HepG2 (cell line): ENCODE data around the gene DND1. TPM values are rescaled to one million over a fixed set of nuclear protein-coding genes. Genes with fewer than 3 reads are reported as not detected.

ENCODE experiments used
- AKAP8 ChIP-seq: sonication (generic); formaldehyde crosslinking; IDR thresholded peaks from 2 replicates; pipeline ENCODE4 v1.5.1; 2020; ENCODE audit warnings: mild to moderate bottlenecking, missing genetic modification reagents
- BRF2 ChIP-seq: sonication (generic); formaldehyde crosslinking; IDR thresholded peaks from 2 replicates; pipeline ENCODE4 v1.8.1; 2022; ENCODE audit warnings: mild to moderate bottlenecking, missing genetic modification reagents
- FOSL2 ChIP-seq: sonication (generic); formaldehyde crosslinking; IDR thresholded peaks from 2 replicates; pipeline ENCODE4 v1.4.0; 2020; ENCODE audit warnings: missing genetic modification reagents
- HIVEP1 ChIP-seq: sonication (generic); formaldehyde crosslinking; IDR thresholded peaks from 2 replicates; pipeline ENCODE4 v1.4.0; 2020; ENCODE audit warnings: mild to moderate bottlenecking, missing genetic modification reagents
- HMG20B ChIP-seq: conservative IDR thresholded peaks from 2 replicates; pipeline ENCODE4 v1.6.1; 2016; ENCODE audit warnings: missing genetic modification reagents, missing compliant biosample characterization
- KLF6 ChIP-seq: IDR thresholded peaks from 2 replicates; pipeline ENCODE4 v1.8.0; 2016; ENCODE audit warnings: missing biosample characterization, missing genetic modification reagents
- PRDM4 ChIP-seq: sonication (generic); formaldehyde crosslinking; IDR thresholded peaks from 2 replicates; pipeline ENCODE4 v1.9.0; 2021; ENCODE audit warnings: missing genetic modification reagents, borderline replicate concordance
- SKIL ChIP-seq: sonication (generic); formaldehyde crosslinking; IDR thresholded peaks from 2 replicates; pipeline ENCODE4 v1.8.0; 2022; ENCODE audit warnings: missing genetic modification reagents, mild to moderate bottlenecking, moderate library complexity, borderline replicate concordance
- YEATS2 ChIP-seq: sonication (generic); formaldehyde crosslinking; IDR thresholded peaks from 2 replicates; pipeline ENCODE4 v1.4.0; 2020; ENCODE audit warnings: missing genetic modification reagents, borderline replicate concordance
- ZBTB49 ChIP-seq: sonication (generic); formaldehyde crosslinking; IDR thresholded peaks from 2 replicates; pipeline ENCODE4 v1.4.0; 2020; ENCODE audit warnings: missing genetic modification reagents, borderline replicate concordance
- ZC3H4 ChIP-seq: sonication (generic); formaldehyde crosslinking; IDR thresholded peaks from 2 replicates; pipeline ENCODE4 v1.4.0; 2020; ENCODE audit warnings: missing genetic modification reagents, borderline replicate concordance
- polyA plus RNA-seq, 8 experiments: library from polyadenylated mRNA; depleted of rRNA in 3 of 8; stranded (reverse) in 7 of 8; unstranded in 1 of 8; fragments of >200 nt; fragmentation: Illumina TruSeq in 4 of 8; extraction: Trizol in 4 of 8; gene quantifications; 2 replicates each; pipeline versions ENCODE4 v1.2.1 to v1.2.3, GENCODE V29; 2011 to 2016; ENCODE audit warnings: low read depth in 4 of 8, missing spikeins in 1 of 8, mixed read lengths in 1 of 8; ENCODE audit not compliant: insufficient read depth in 1 of 8
- total RNA-seq, 5 experiments: library from RNA; depleted of rRNA; stranded (reverse); fragments of >200 nt; fragmentation: Illumina TruSeq; extraction: Trizol; gene quantifications; 2 replicates each; pipeline ENCODE4 v1.2.3, GENCODE V29; 2016; ENCODE audit warnings: low read depth in 1 of 5

Gene DND1
- total and polyA plus RNA-seq, 2 of the 13 experiments (the other 11 are each of a cell fraction or from before 2014, with no cell fraction given), result 0.48 to 0.55 TPM

GRCh38 chr5:140700177-140701144, 27.1 kb upstream of the DND1 start, which contains the start of gene ZMAT2 (continued):
- TF ChIP-seq ZBTB49 (CRISPR knock-in tag) (no peak), YEATS2 (CRISPR knock-in tag) (peak; percentile 83; the same call in 1 of the 2 replicates), BRF2 (CRISPR knock-in tag) (no peak), FOSL2 (peak; percentile 40), ZC3H4 (CRISPR knock-in tag) (no peak), HIVEP1 (CRISPR knock-in tag) (no peak), AKAP8 (no peak), KLF6 (peak; percentile 55; the same call in 1 of the 2 replicates), PRDM4 (CRISPR knock-in tag) (no peak), SKIL (CRISPR knock-in tag) (no peak), HMG20B (no peak)
